ACC112 (cell line): ENCODE measurements around the gene DCUN1D2.
"Not testable (repeated sequence)": the region's sequence is repeated elsewhere in the genome, so short reads cannot be mapped to it uniquely, and the experiment has no call there.

Experiments
- H2AFZ ChIP-seq: fragments of 200-600 bp; sonication (generic); one replicate; pipeline ENCODE4 v1.6.0; 2017; ENCODE audit warnings: antibody characterized with exemption, low read length; ENCODE audit not compliant: unreplicated experiment
- H3K27ac ChIP-seq: fragments of 200-600 bp; sonication (generic); 2 replicates; pipeline ENCODE4 v1.5.1; 2014; ENCODE audit warnings: low read depth, mild to moderate bottlenecking, antibody characterized with exemption, low read length, moderate library complexity
- H3K27me3 ChIP-seq: fragments of 200-600 bp; sonication (generic); 2 replicates; pipeline ENCODE4 v1.6.1; 2014; ENCODE audit warnings: mild to moderate bottlenecking, antibody characterized with exemption, low read length, moderate library complexity, mixed read lengths; ENCODE audit not compliant: insufficient read depth
- H3K36me3 ChIP-seq: fragments of 200-600 bp; sonication (generic); 2 replicates; pipeline ENCODE4 v1.6.1; 2016; ENCODE audit warnings: mild to moderate bottlenecking, antibody characterized with exemption, low read length, moderate library complexity, mixed read lengths; ENCODE audit not compliant: insufficient read depth
- H3K4me1 ChIP-seq: fragments of 200-600 bp; sonication (generic); one replicate; pipeline ENCODE4 v1.6.1; 2016; ENCODE audit warnings: low read length, mixed read lengths; ENCODE audit not compliant: insufficient read depth, unreplicated experiment, control insufficient read depth
- H3K4me3 ChIP-seq: fragments of 200-600 bp; sonication (generic); 2 replicates; pipeline ENCODE4 v1.5.1; 2014; ENCODE audit warnings: mild to moderate bottlenecking, low read depth, low read length
- H3K79me2 ChIP-seq: fragments of 200-600 bp; sonication (generic); one replicate; pipeline ENCODE4 v1.6.0; 2016; ENCODE audit warnings: low read length; ENCODE audit not compliant: control insufficient read depth, unreplicated experiment, insufficient read depth

Gene DCUN1D2

GRCh38 chr13:113452466-113452865, 38.0 kb downstream of the DCUN1D2 start:
- Histone ChIP-seq H3K4me3 (no peak overlapping the region), H3K27ac (no peak overlapping the region)

GRCh38 chr13:113451951-113452421, 38.5 kb downstream of the DCUN1D2 start:
- Histone ChIP-seq H3K36me3 (0 out of 2 replicates have a peak, but pooled peaks cover 4% of the 10 kb centered on the region), H3K4me3 (no peak overlapping the region), H3K27me3 (no peaks in the 10 kb centered on the region), H3K27ac (no peak overlapping the region), H3K4me1 (no peaks in the 10 kb centered on the region), H3K79me2 (no peaks in the 10 kb centered on the region), H2AFZ (no peak overlapping the region)

More at GRCh38 chr13:113452466-113452865, 38.0 kb downstream of the DCUN1D2 start:
- H3K27me3 ChIP-seq, result no peaks in the 10 kb centered on the region
- no peaks in the 10 kb centered on the region for H3K79me2 ChIP-seq
- no peaks in the 10 kb centered on the region for H3K4me1 ChIP-seq
- H3K36me3 ChIP-seq, result 0 out of 2 replicates have a peak, but pooled peaks cover 4% of the 10 kb centered on the region
- no peak overlapping the region for H2AFZ ChIP-seq

GRCh38 chr13:113450861-113451620, 39.5 kb downstream of the DCUN1D2 start:
- H3K79me2 ChIP-seq, H3K27ac ChIP-seq, H3K36me3 ChIP-seq, H3K4me3 ChIP-seq, H3K4me1 ChIP-seq, H2AFZ ChIP-seq, H3K27me3 ChIP-seq: not testable (repeated sequence)

GRCh38 chr13:113450348-113450744, 40.2 kb downstream of the DCUN1D2 start:
- not testable (repeated sequence) for H3K36me3 ChIP-seq, H3K79me2 ChIP-seq, H2AFZ ChIP-seq, H3K4me1 ChIP-seq, H3K4me3 ChIP-seq, H3K27ac ChIP-seq, H3K27me3 ChIP-seq

- no peaks in the 10 kb centered on the region for H3K79me2 ChIP-seq
- H3K27ac ChIP-seq, result no peak overlapping the region
- no peaks in the 10 kb centered on the region for H3K4me1 ChIP-seq
- H3K36me3 ChIP-seq, result no peaks in the 10 kb centered on the region
- H2AFZ ChIP-seq, result no peak overlapping the region
- no peak overlapping the region; the same call in 1 of the 2 replicates for H3K4me3 ChIP-seq
- H3K27me3 ChIP-seq, result no peaks in the 10 kb centered on the region
Measured at GRCh38 chr13:113449693-113450347, 40.7 kb downstream of the DCUN1D2 start.

- Histone ChIP-seq H2AFZ (no peak overlapping the region), H3K4me3 (no peak overlapping the region; the same call in 1 of the 2 replicates), H3K4me1 (no peaks in the 10 kb centered on the region), H3K79me2 (no peaks in the 10 kb centered on the region), H3K27me3 (no peaks in the 10 kb centered on the region), H3K36me3 (no peaks in the 10 kb centered on the region), H3K27ac (no peak overlapping the region)
Measured at GRCh38 chr13:113448885-113449692, 41.4 kb downstream of the DCUN1D2 start.

GRCh38 chr13:113448545-113448884, 42.0 kb downstream of the DCUN1D2 start:
- Histone ChIP-seq H3K79me2 (no peaks in the 10 kb centered on the region), H3K27ac (no peak overlapping the region), H3K4me3 (no peak overlapping the region), H3K27me3 (no peaks in the 10 kb centered on the region), H3K4me1 (no peaks in the 10 kb centered on the region), H2AFZ (no peak overlapping the region), H3K36me3 (no peaks in the 10 kb centered on the region)

GRCh38 chr13:113447596-113447995, 42.9 kb downstream of the DCUN1D2 start:
- Histone ChIP-seq H3K4me1 (no peaks in the 10 kb centered on the region), H3K27me3 (no peaks in the 10 kb centered on the region), H3K27ac (no peak overlapping the region)

GRCh38 chr13:113446488-113446854, 44.0 kb downstream of the DCUN1D2 start:
- Histone ChIP-seq H2AFZ (no peak overlapping the region), H3K4me3 (no peak overlapping the region), H3K27me3 (no peaks in the 10 kb centered on the region), H3K4me1 (no peaks in the 10 kb centered on the region), H3K27ac (no peak overlapping the region), H3K36me3 (0 out of 2 replicates have a peak, but pooled peaks cover 3% of the 10 kb centered on the region), H3K79me2 (no peaks in the 10 kb centered on the region)

More at GRCh38 chr13:113447596-113447995, 42.9 kb downstream of the DCUN1D2 start:
- H2AFZ ChIP-seq, result no peak overlapping the region
- no peak overlapping the region for H3K4me3 ChIP-seq
- H3K36me3 ChIP-seq, result 0 out of 2 replicates have a peak, but pooled peaks cover 3% of the 10 kb centered on the region
- no peaks in the 10 kb centered on the region for H3K79me2 ChIP-seq

- no peaks in the 10 kb centered on the region for H3K27me3 ChIP-seq
- H3K79me2 ChIP-seq, result no peaks in the 10 kb centered on the region
- no peak overlapping the region for H2AFZ ChIP-seq
- H3K4me1 ChIP-seq, result no peaks in the 10 kb centered on the region
- H3K36me3 ChIP-seq, result 0 out of 2 replicates have a peak, but pooled peaks cover 3% of the 10 kb centered on the region
- H3K27ac ChIP-seq, result no peak overlapping the region
- no peak overlapping the region for H3K4me3 ChIP-seq
Measured at GRCh38 chr13:113445791-113446487, 44.6 kb downstream of the DCUN1D2 start.
